ENCODE data around the gene ZNF768.
A peak's percentile ranks its signal among the peaks of the same experiment; 100 is the strongest.

Gene ZNF768

DNA sequence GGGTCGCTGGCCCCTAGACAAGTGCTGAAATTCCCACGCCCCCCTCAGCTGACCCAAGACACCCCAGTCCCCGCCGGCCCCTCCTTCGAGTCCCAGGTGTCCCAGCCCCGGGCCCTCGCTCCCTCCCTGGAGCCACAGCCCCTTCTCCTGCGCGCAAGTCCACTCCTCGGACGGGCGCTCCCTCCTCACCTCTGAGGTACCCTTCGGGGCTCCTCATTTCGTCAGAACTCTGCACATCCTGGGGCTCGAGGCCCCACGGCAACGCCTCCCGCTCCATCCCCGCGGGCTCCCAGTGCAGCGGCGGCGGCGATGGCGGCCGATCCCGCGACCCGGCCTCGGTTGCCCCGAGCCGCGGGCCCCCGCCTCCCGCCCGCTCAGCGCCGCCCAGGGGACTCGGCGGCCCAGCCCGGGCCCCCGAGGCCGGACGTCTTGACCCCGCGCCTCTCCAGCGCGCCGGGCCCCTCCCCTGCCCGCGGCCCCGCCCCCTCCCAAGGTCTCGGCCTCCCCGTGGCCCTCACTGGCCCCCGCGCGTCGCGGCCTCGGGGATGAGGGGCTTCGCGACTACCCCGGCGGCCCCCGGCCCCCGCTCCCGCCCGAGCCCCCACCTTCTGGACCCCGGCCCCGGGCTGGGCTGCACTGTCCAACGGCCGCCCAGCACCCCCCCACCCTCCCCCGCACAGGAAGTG, at the start of gene ZNF768:
Gene ZNF768 (minus strand): TSS at position 430 of the 686 bp plus-strand sequence. CDS start 153 bp downstream, at position 277.
- DNase-seq: peak; percentile 70

DNA sequence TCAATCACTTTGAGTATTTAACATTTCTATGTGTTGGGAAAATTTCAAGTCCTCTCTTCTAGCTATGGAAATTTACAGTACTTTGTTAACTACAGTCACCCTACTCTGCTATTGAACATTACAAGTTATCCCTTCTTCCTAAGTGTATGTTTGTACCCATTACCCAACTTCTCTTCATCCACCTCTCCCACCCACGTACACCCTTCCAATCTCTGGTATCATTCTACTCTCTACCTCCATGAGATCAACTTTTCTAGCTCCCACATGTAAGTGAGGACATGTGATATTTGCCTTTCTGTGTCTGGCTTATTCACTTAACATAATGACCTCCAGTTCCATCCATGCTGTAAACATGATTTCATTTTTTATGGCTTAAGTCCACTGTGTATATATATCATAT, 48.3 kb upstream of the ZNF768 start:
- no peak for DNase-seq

DNA sequence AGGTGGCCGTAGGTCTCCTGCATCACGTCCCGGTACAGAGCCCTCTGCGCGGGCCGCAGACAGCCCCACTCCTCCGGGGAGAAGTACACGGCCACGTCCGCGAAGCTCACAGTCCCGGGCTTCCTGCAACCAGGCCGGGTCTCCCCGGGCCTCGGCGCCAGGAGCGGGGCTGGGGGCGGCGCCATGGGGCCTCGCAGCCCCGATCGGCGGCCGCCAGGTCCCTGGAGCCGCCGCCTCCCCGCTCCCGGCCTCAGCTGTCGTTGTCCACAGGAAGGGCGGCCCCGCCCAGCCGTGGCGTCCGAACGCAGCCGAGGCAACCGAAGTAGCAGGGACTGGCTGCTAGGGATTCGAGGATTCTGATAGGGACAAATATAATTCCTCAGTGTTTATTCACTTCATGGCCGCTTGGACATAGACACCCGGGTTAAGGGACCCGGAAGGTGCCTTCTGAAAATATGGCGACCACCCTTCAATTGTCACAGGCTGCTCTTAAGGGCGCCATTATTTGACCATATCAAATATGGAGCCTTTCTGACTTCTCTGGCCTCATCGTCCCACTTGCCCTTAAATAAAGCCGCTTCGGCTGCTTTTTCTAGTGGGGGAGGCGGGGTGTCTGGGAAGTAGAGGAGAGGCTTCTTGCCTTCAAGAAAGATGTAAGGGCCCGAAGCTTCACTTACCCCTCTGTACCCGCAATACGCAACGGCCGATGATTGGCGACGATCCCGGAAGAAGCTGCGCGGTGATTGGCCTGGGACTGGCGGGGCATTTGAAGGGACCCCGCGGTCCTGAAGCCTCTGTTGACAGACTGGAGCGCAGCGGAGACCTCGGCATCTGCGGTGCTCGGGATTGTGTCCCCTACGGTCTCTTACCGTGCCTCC, 45.3 kb upstream of the ZNF768 start, which contains the start of gene ZNF688:
Gene ZNF688 (minus strand): TSS at position 270 of the 878 bp plus-strand sequence. CDS start 85 bp downstream, at position 185.
- DNase-seq: peak; percentile 99

DNA sequence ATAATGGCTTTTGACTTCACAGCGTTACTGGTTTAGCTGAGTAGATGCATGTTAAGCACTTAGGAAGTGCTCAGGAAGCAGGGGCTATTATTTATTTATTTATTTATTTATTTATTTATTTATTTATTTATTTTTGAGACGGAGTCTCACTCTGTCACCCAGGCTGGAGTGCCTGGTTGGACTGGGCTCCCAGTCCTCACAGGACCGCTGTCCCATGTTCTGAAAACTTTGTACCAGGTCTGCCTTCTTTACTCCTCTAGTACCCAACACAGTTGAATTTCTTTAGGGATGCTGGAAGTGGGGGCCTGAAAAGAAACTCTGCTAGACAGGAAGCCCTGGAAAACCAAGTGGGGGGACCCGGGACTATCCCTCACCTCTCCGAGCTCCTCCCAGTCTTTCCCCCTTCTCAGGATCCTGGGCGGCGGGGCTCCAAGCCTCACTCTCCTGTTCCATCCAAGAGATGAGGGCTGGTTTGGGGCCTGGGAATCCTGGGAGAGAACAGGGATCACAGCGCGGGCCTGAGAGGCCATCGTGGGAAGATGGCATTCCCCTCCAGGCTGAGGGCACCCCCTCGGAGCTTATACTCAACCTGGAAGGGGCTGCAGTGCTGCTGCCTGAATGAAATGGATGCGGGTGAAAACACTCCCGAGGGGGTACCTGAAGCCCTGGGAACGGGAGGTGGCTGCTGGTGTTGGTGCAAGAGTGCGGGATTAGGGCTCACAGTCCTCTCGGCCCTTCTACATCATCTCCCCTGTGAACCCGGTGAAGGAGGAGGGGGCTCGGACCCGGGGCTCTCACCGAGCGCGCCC, 44.5 kb upstream of the ZNF768 start:
- peak; percentile 73 for DNase-seq

DNA sequence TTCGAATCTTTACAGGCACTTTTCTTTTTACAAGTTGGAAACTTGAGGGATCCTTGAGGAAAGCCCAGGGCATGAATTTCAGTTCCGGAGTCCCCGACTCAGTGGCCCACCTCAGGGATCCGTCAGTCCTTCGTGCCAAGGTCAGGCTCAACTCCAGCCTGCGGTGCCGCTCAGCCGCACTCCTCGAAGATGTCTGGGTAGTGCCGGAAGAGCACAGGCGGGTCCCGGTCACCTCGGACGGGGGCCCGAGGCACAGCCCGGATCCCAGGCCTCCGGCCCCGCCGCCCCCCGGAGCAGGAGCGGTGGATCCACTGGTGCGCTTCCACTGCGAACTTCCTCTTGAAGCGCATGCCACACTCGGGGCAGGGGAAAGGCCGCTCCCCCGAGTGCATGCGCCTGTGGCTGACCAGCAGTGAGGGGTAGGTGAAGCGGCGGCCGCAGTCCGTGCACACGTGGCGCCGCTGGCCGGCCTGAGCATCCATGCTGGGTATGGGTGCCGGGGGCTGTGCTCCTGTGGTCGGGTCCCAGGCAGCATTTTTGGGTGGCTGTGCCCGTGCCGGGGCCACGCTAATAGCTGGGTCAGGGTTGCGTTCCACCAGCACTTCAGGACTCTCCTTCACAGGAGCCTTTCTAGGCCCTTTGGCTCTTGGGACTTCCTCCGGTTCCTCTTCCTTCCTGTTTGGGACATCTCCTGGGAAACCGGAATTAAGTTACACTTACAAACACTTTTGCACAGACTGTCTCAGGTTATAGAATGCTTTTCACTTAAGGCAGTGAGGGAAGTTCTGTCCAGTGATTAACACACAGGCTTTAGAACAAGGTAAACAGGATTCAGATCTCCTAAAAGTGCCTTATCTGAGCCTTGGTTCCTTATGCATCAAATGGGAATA, 43.6 kb upstream of the ZNF768 start:
- DNase-seq: no peak

DNA sequence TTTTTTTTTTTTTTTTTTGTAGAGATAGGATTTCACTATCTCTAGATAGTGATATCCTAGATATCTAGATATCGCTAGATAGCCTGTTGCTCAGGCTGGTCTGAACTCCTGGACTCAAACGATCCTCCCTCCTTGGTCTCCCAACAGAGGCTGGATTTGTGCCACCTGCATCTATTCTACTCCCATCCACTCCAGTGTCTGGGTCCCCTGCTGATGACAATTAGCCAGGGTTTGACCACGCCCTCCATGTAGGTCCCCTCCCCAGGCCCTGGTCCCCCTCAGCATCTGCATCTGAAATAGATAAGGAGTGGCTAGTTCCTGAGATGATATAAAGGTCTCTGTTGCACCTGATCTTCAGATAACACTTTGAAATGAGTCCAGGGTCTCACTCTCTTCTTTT, 42.9 kb upstream of the ZNF768 start:
- DNase-seq: no peak

DNA sequence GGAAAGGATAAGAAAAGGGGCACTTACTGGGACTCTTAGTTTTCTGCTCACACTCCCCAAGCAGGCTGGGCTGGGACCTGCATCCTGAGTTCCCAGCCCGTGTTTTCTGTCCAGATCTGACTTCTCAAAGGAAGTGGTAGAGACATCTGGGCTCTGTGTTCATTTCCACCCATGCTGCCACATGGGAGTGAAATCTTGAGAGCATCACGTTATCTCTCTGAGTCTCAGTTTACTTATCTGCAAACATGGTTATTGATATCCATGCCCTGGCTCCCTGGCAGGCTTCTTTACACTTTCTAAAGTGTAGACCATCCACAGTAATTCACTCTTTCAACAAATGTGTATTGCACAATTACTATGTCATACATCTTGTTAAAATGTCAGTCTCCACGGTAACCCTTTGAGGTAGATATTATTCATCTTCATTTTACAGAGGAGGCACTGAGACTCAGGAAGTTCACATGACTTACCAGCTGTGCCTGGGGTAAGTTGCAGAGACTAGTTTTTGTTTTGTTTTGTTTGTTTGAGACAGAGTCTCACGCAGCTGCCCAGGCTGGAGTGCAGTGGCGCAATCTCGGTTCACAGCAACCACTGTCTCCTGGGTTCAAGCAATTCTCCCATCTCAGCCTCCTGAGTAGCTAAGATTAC, 41.7 kb upstream of the ZNF768 start:
- peak; percentile 73 for DNase-seq

DNA sequence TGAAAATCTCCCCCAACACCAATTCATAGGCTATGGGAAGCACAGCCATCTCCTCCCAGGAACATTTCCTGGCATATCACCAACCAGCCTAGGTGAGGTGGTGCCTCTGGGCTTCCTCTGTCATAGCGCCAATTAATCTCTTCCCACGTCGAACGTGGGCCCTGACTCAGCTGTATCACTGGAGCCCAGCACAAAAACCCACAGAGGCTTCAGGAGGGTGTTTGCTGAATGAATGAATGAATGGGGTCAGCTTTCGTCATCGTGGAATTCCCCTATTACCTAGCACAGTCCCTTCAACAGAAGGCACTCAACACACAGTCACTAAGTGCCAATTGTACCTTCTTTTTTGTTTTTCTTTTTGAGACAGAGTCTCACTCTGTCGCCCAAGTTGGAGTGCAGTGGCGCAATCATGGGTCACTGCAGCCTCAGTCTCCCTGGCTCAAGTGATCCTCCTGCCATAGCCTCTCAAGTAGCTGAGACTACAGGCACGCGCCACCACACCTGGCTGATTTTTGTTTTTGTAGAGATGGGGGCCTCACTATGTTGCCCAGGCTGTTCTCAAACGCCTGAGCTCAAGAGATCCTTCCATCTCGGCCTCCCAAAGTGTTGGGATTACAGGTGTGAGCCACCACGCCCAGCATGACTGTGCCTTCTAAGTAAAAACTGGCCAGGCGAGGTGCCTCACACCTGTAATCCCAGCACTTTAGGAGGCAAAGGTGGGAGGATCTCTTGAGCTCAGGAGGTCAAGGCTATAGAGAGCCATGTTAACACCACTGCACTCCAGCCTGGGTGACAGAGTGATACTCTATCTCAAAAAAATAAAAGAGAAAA, 41.0 kb upstream of the ZNF768 start:
- DNase-seq: no peak

DNA sequence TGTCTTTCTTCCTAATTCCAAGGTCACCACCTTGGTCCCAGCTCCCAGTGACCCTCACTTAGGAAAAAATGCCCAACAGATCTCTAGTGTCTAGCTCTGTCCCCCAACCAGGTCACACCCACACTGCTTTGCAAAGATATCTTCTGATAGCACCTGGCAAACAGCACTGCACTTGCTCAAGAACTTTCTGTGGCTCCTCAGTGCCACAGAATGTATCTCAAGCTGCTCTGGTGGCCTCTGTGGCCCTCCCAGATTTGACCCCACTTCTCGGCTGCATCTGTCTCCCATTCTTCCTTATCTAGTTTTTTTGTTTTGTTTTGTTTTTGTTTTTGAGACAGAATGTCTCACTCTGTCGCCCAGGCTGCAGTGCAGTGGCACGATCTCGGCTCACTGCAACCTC, 40.2 kb upstream of the ZNF768 start:
- no peak for DNase-seq

DNA sequence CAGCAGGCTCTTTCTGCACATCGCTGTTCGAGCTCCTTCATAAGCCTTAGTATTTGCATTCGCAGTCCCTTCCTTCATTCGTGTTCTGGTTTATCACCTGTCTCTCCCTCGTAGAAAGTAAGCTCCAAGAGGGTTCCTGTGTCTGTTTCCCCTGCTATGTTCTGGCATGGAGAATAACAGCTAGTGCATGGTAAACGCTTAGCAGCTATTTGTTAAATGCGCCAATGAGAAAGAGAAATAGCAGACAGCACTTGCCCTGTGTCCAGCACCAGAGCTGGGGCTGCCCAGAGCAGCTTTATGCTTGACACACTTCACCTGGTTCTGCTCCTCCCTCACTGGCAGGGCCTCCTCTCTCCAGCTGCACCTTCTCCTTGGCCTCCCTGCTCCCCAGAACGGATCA, 39.6 kb upstream of the ZNF768 start:
- no peak for DNase-seq

DNA sequence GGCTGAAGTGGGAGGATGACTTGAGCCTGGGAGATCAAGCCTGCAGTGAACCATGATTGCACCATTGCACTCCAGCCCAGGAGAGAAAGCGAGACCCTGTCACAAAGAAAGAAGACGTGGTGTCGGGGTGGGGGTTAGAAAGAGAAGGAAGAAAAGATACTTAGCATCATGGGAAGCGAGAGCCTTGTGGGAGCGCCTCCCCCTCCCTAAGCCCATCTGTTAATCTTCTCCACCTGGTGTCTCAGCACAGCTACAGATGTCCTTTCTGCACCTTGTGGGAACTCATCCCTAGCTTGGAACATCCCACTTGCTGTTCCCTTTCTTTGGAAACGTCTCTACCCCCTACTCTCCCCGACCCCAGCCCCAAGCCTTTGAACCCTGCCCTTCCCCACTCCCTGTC, 39.2 kb upstream of the ZNF768 start:
- DNase-seq: no peak

DNA sequence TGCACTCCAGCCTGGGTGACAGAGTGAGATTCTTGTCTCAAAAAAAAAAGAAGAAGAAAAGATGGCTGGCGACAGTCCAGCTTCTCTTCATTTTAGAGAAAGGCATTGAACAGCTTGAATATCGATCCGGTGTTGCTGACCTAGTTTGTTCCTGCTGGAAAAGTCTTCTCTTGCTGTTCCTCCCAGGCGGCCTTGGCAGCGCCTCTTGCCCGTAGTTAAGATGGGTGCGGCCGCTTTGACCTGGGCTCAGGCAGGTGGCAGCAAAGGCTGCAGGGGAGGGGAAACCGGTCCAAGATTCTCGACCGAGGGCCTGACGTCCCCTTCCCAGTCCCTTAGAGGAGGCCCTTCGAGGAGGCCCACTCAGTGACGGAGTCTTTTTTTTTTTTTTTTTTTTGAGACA, 35.7 kb upstream of the ZNF768 start:
- no peak for DNase-seq

DNA sequence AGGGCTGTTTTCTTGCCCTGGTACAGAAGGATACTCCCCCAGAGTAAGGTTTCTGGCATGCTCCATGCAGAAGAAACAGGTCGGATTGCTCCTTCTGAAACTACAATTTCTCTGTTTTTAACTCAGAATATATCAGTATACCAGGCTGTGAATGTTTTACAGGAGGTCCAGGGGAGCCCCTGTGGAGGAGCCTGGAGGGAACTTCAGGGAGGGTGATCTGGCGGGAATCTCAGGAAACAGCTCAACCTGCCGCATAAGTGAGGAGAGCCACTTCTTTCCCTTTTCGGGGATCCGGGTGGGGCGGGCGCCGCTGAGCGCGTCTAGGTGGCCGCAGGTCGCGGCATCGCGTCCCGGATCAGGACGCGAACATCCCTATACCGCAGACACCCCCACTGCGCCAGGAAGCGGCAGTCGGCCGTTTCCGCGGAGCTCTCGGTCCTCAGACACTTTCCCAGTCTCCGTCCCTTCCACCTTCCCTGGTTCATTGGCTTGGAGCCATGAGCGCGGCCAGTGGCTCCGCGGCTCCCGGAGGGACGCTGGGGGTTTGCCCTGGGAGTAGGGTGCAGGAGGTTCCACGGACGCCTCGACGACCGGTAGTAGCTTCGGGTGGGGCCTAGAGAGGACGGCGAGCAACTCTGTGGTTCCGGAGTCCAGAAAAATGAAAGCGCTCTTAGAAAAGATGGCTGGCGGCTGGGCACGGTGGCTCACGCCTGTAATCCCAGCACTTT, 34.9 kb upstream of the ZNF768 start:
- DNase-seq: no peak

DNA sequence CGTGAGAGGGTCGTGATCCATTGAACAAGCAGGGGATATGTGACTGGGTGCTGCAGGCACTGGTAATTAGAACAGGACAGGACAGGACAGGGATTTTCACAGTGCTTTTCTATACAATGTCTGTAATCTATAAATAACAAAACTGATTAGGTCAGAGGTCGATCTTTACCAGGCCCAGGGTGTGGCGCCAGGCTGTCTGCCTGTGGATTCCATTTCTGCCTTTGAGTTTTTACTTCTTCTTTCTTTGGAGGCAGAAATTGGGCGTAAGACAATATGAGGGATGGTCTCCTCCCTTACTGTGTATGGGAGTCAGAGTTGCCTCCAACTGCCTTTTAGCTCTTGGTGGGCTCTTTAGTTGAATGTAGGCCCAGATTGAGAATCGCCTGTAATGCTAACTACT, 33.3 kb upstream of the ZNF768 start:
- DNase-seq: no peak

DNA sequence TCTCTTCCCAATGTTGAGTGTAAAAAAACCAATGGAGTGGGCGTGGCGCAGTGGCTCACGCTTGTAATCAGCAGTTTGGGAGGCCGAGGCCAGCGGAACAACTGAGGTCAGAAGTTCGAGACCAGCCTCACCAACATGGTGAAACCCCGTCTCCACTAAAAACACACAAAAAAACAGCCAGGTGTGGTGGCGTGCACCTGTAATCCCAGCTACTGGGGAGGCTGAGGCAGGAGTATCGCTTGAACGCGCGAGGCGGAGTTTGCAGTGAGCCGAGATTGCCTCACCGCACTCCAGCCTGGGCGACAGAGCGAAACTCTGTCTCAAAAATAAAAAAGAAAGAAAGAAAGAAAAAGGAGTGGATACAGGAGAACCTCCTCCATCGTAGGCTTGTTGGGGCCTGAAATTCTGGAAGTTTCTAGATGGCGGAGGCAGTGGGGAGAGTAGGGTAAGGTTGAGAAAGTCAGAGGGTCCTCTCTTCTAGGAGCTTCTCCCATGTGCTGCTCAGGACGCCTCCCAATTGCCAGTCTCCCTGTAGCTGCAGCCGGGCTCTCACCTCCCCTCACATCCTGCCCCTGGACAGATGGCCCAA, 32.5 kb upstream of the ZNF768 start:
- no peak for DNase-seq

DNA sequence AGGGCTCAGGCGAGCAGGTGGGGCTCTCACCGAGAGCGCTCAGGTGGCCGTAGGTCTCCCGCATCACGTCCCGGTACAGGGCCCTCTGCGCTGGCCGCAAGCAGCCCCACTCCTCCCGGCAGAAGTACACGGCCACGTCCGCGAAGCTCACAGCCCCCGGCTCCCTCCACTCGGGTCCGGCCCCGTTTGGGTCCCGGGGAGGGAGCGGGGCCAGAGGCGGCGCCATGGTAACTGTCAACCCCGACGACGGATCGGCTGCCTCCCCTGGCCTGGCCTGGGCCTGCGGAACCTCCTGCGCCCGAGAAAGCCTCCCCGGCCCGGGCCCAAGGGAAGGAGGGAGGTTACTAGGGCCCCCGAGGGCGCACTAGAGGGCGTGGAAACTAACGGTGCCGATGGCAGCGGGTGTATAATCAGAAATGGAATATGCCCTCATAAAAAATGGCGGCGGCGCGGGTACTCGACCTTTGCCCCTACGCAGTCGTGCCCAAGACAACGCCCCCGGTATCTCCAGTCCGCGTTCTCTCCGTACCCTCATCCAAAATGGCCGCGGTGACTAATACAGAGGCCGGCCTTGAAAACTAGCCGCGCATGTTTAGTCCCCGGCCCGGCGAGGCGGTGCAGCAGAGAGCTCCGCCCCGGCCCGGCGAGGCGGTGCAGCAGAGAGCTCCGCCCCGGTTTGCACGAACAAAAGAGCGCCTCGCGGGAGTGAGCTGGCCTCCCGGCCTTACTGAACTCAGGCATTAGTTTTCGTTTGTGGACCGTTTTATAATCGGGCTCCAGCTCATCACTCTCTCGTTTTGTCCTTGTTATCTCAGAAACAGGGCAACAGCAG, 31.8 kb upstream of the ZNF768 start, which contains the start of gene ZNF764:
Gene ZNF764 (minus strand): TSS at position 418 of the 832 bp plus-strand sequence. CDS start 192 bp downstream, at position 226.
- DNase-seq: peak; percentile 99

DNA sequence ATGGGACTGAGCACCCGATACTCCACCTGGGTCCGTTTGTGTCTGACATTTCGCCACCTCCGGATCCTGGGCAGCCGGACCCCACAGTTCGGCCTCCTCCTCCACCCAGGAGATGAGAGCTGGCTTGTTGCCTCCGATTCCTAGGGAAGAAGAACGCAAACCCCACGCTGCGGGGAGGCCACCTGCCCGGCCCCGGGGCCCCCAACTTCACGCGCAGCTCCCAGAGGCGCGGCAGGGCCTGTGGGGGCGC, 31.3 kb upstream of the ZNF768 start:
- no peak for DNase-seq

DNA sequence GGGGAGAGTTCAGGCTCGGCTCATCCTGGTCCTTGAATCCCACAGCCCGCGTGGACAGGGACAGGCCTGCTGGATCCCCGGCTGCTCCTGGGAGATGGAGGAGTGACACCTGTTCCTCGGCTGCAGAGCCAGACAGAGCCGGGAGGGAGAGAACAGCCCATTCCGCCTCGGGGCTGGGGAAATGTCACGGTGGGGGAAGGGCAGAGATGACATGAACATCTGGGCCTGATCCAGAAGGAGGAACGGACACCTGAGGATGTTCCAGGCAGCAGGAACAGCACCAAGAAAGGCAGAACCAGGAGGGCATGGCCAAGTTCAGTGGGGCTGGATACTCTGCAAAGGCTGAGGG, 29.7 kb upstream of the ZNF768 start:
- no peak for DNase-seq

Data from NCI-H510A treated with DMSO at 0.1 percent for 48 hours (cell line).